B cell (primary cell): Measurements from ENCODE around the gene CHAC1. TPM values are rescaled to one million over a fixed set of nuclear protein-coding genes. Genes with fewer than 3 reads are reported as not detected.

Experiments
- ATAC-seq: fragments of 200-7000 bp; cut with Tn5 transposase; one replicate; pipeline ENCODE4 v1.10.0; 2021; ENCODE audit warnings: low read depth, mild to moderate bottlenecking, moderate number of reproducible peaks, moderate library complexity
- CTCF ChIA-PET: fragments of 350-600 bp; sonication (Branson Sonifier 250); formaldehyde crosslinking; loops from one replicate; lab custom pipeline; 2021; ENCODE audit warnings: antibody characterized with exemption, inconsistent platforms; lab: Charles Lee
- POLR2A ChIA-PET: fragments of 350-600 bp; sonication (Branson Sonifier 250); formaldehyde crosslinking; loops from one replicate; lab custom pipeline; 2021; ENCODE audit warnings: antibody characterized with exemption; lab: Charles Lee
- DNase-seq: peaks from one replicate; pipeline ENCODE4 v3.0.0; 2013
- H2AFZ ChIP-seq: 2 replicates; pipeline ENCODE4 v1.6.1; 2012; ENCODE audit warnings: mild to moderate bottlenecking, low read depth, low read length; ENCODE audit not compliant: insufficient read depth, poor library complexity, severe bottlenecking
- H3K27ac ChIP-seq, 2 donors: 1 replicate in 1 of 2; 2 replicates in 1 of 2; pipeline ENCODE4 v1.5.1; 2012 to 2013; ENCODE audit warnings: low read length in 2 of 2, mild to moderate bottlenecking in 2 of 2, moderate library complexity in 1 of 2
- H3K27me3 ChIP-seq, 4 experiments: fragments of 200-600 bp in 1 of 4; sonication (generic) in 1 of 4; replicated peaks in 1 of 4; 1 replicate in 2 of 4; 2 replicates in 2 of 4; pipeline versions ENCODE4 v1.6.1 to v1.7.0; 2013 to 2016; ENCODE audit warnings: low read length in 3 of 4, mild to moderate bottlenecking in 2 of 4, mixed read lengths in 1 of 4, moderate library complexity in 1 of 4; ENCODE audit not compliant: insufficient read depth in 4 of 4, control insufficient read depth in 3 of 4; ENCODE audit errors: control extremely low read depth in 1 of 4
- H3K36me3 ChIP-seq, 2 experiments: replicated peaks in 1 of 2; 1 replicate in 1 of 2; 2 replicates in 1 of 2; pipeline versions ENCODE4 v1.6.1 to v1.7.1; 2013; ENCODE audit warnings: low read length in 1 of 2; ENCODE audit not compliant: insufficient read depth in 2 of 2, control insufficient read depth in 1 of 2; ENCODE audit errors: control extremely low read depth in 1 of 2, extremely low read depth in 1 of 2
- H3K4me1 ChIP-seq, 2 donors: fragments of 200-600 bp in 1 of 2; sonication (generic) in 1 of 2; 1 replicate in 1 of 2; 2 replicates in 1 of 2; pipeline versions ENCODE4 v1.5.1 to v1.6.1; 2013 to 2017; ENCODE audit warnings: low read length in 2 of 2; ENCODE audit not compliant: control insufficient read depth in 2 of 2, insufficient read depth in 2 of 2
- H3K4me2 ChIP-seq: replicated peaks from 2 replicates; pipeline ENCODE3; 2012; ENCODE audit warnings: mild to moderate bottlenecking, low read depth, low read length; ENCODE audit not compliant: poor library complexity, severe bottlenecking
- H3K4me3 ChIP-seq, 5 experiments: fragments of 200-600 bp in 1 of 5; sonication (generic) in 1 of 5; 1 replicate in 3 of 5; 2 replicates in 2 of 5; pipeline versions ENCODE4 v1.5.1 to v1.7.0; 2011 to 2016; ENCODE audit warnings: low read length in 4 of 5, mild to moderate bottlenecking in 4 of 5, low read depth in 2 of 5, control low read depth in 1 of 5, moderate library complexity in 1 of 5; ENCODE audit not compliant: insufficient read depth in 1 of 5; ENCODE audit errors: control extremely low read depth in 1 of 5, extremely low read depth in 1 of 5
- H3K79me2 ChIP-seq: fragments of 200-600 bp; sonication (generic); one replicate; pipeline ENCODE4 v1.6.0; 2016; ENCODE audit warnings: low read length; ENCODE audit not compliant: control insufficient read depth, insufficient read depth
- H3K9ac ChIP-seq: fragments of 200-600 bp; sonication (generic); 2 replicates; pipeline ENCODE4 v1.6.1; 2017; ENCODE audit warnings: mild to moderate bottlenecking, low read length, moderate library complexity
- H3K9me3 ChIP-seq, 3 donors: one replicate each; pipeline versions ENCODE4 v1.6.1 to v1.7.1; 2013; ENCODE audit warnings: low read length in 2 of 3; ENCODE audit not compliant: control insufficient read depth in 2 of 3, insufficient read depth in 1 of 3; ENCODE audit errors: control extremely low read depth in 1 of 3
- H4K20me1 ChIP-seq: 2 replicates; pipeline ENCODE4 v1.6.0; 2012; ENCODE audit warnings: mild to moderate bottlenecking, low read length; ENCODE audit not compliant: insufficient read depth, control insufficient read depth, poor library complexity, severe bottlenecking
- H3K27ac Mint-ChIP-seq: one replicate; pipeline ENCODE4 v1.8.0; 2021; ENCODE audit warnings: mixed read lengths
- H3K27me3 Mint-ChIP-seq: one replicate; pipeline ENCODE4 v1.8.0; 2021; ENCODE audit warnings: mixed read lengths
- H3K4me1 Mint-ChIP-seq: one replicate; pipeline ENCODE4 v1.8.0; 2021; ENCODE audit warnings: mixed read lengths
- H3K4me3 Mint-ChIP-seq: one replicate; pipeline ENCODE4 v1.8.0; 2021; ENCODE audit warnings: mixed read lengths
- H3K9me3 Mint-ChIP-seq: one replicate; pipeline ENCODE4 v1.8.0; 2022; ENCODE audit warnings: mixed read lengths; ENCODE audit not compliant: insufficient read depth
- EZH2 ChIP-seq: IDR thresholded peaks from 2 replicates; pipeline ENCODE4 v1.6.1; 2012; ENCODE audit warnings: borderline replicate concordance, low read depth, mild to moderate bottlenecking, moderate library complexity, low read length; ENCODE audit not compliant: insufficient read depth, poor library complexity, severe bottlenecking
- WGBS: methylation state at CpG from one replicate; pipeline ENCODE4 v1.1.5; 2013; ENCODE audit warnings: missing lambda C conversion rate; ENCODE audit not compliant: insufficient coverage; 5-methylcytosine and 5-hydroxymethylcytosine counted together
- intact Hi-C: fragments of 100-400 bp; cut with micrococcal nuclease; formaldehyde crosslinking; loops from one replicate; pipeline ENCODE4 v1.10.0; 2022
- polyA plus RNA-seq: library from polyadenylated mRNA; depleted of rRNA; stranded (reverse); fragments of >200 nt; gene quantifications from 2 replicates; pipeline ENCODE4 v1.2.3, GENCODE V29; 2012
- total RNA-seq, 2 donors: library from RNA; stranded (reverse); fragments of 120-200 nt in 1 of 2; gene quantifications; 1 replicate in 1 of 2; 2 replicates in 1 of 2; pipeline versions ENCODE4 v1.2.3 to v1.2.4, GENCODE V29; 2013 to 2022
- TF ChIP-seq, protein P1 (sequence below): fragments of 200-600 bp; IDR thresholded peaks from one replicate; pipeline ENCODE4 v1.8.0; 2022; ENCODE audit warnings: antibody characterized with exemption, mild to moderate bottlenecking

CHAC1 gene
- total and polyA plus RNA-seq, 2 donors (not counting 1 experiment from before 2014, with no cell fraction given), result 0.81 to 3.6 TPM

DNA sequence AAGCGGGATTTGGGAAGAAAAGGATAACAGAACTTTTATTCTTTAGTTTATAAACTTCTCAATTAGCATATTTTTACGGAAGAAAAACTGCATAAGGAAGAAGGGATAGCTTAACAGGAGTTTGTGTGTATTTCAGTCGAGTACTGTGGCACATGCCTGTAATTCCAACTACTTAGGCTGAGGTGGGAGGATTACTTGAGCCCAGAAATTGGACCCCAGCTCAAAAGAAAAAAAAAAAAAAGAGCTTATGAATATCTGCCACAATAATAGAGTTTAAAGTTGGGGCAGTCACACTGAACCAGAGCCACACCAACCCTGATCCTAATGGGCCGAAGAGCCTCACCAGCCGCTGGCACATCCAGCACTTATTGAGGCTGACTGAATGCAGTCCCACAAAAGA, 31.1 kb downstream of the CHAC1 start:
- no peak overlapping the region for H3K4me3 ChIP-seq
- H3K36me3 ChIP-seq, result peaks cover 4 to 90% of the 10 kb centered on the region in 2 experiments
- H3K27ac ChIP-seq, result no peak overlapping the region
- Mint-ChIP-seq H3K27ac (no peak overlapping the region), H3K4me3 (no peak overlapping the region), H3K9me3 (no peaks in the 10 kb centered on the region), H3K4me1 (no peaks in the 10 kb centered on the region), H3K27me3 (no peaks in the 10 kb centered on the region)
- no peaks in the 10 kb centered on the region for H3K79me2 ChIP-seq
- CTCF ChIA-PET, result no interaction called here
- no peak overlapping the region for H2AFZ ChIP-seq
- intact Hi-C loops, result loop anchor here (2.0 kb wide), 1 partner anchor 20 kb away; no protein-coding TSS in a partner anchor
- H4K20me1 ChIP-seq, result no peaks in the 10 kb centered on the region
- no peaks in the 10 kb centered on the region for H3K4me1 ChIP-seq
- no peak for ATAC-seq
- TF ChIP-seq, protein P1, sequence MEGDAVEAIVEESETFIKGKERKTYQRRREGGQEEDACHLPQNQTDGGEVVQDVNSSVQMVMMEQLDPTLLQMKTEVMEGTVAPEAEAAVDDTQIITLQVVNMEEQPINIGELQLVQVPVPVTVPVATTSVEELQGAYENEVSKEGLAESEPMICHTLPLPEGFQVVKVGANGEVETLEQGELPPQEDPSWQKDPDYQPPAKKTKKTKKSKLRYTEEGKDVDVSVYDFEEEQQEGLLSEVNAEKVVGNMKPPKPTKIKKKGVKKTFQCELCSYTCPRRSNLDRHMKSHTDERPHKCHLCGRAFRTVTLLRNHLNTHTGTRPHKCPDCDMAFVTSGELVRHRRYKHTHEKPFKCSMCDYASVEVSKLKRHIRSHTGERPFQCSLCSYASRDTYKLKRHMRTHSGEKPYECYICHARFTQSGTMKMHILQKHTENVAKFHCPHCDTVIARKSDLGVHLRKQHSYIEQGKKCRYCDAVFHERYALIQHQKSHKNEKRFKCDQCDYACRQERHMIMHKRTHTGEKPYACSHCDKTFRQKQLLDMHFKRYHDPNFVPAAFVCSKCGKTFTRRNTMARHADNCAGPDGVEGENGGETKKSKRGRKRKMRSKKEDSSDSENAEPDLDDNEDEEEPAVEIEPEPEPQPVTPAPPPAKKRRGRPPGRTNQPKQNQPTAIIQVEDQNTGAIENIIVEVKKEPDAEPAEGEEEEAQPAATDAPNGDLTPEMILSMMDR, result no peak
- no peak for TF ChIP-seq EZH2
- no peaks in the 10 kb centered on the region for H3K9me3 ChIP-seq
- DNase-seq, result no peak
- 92% methylated on average over 2 of the region's 5 CpGs for WGBS
- POLR2A ChIA-PET, result no interaction called here
- no peak overlapping the region for H3K4me2 ChIP-seq
- no peak overlapping the region for H3K9ac ChIP-seq
- H3K27me3 ChIP-seq, result no peaks in the 10 kb centered on the region

DNA sequence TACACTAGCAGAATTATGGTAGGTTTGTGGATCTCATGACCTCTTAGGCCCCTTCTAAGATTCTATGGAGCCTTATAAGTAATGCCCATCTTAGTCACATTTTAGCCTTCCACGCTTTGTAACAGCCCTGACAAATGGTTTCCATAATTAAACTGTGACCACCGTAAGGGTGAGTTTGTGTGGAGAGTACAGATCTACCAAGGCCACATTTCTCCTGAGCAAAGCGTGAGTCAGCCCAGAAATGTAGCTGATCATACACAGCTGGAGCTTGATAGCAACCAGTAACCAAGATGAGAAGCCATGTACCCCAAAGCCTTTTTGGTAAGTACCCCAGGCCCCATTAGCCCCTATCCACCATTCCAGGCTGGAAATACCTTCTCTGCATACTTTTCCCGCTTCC, 31.7 kb downstream of the CHAC1 start:
- no peak for TF ChIP-seq EZH2
- TF ChIP-seq, protein P1, result no peak
- Histone ChIP-seq H4K20me1 (no peaks in the 10 kb centered on the region), H3K79me2 (no peaks in the 10 kb centered on the region), H3K27ac (no peak overlapping the region), H3K4me3 (no peak overlapping the region), H3K9me3 (no peaks in the 10 kb centered on the region), H2AFZ (no peak overlapping the region), H3K36me3 (peaks cover 4 to 88% of the 10 kb centered on the region in 2 experiments), H3K27me3 (no peaks in the 10 kb centered on the region), H3K4me1 (no peaks in the 10 kb centered on the region), H3K4me2 (no peak overlapping the region), H3K9ac (no peak overlapping the region)
- intact Hi-C loops, result loop anchor here (2.0 kb wide), 1 partner anchor 20 kb away; no protein-coding TSS in a partner anchor
- H3K27ac Mint-ChIP-seq, result no peak overlapping the region
- H3K4me1 Mint-ChIP-seq, result no peaks in the 10 kb centered on the region
- H3K27me3 Mint-ChIP-seq, result no peaks in the 10 kb centered on the region
- no peak for ATAC-seq
- 89% methylated on average over 2 of the region's 4 CpGs for WGBS
- DNase-seq, result no peak
- no peak overlapping the region for H3K4me3 Mint-ChIP-seq
- ChIA-PET POLR2A (interaction anchor here (1.1 kb wide), 1 partner anchor 79 kb away, joined by 11 read pairs; no protein-coding TSS in a partner anchor), CTCF (no interaction called here)
- H3K9me3 Mint-ChIP-seq, result no peaks in the 10 kb centered on the region
